ENCODE measurements around the gene SYNM. TPM values are rescaled to one million over a fixed set of nuclear protein-coding genes. Genes with fewer than 3 reads are reported as not detected.

Gene SYNM
- total RNA-seq, 1 experiment from 2014 or later = 3.3 TPM

GRCh38 chr15:99146661-99147060, 41.8 kb downstream of the SYNM start:
- intact Hi-C loops (cut with micrococcal nuclease) = no loop called here
- no TSS peak for BruUV-seq (replicated peaks)
- no peaks in the 10 kb centered on the region for H3K36me3 ChIP-seq (ENCODE audit: control insufficient read depth in 1 of 2, insufficient read depth in 2 of 2, low read length in 2 of 2)
- no peaks in the 10 kb centered on the region for H4K20me1 ChIP-seq (ENCODE audit: insufficient read depth)
- no peaks in the 10 kb centered on the region for H3K9me2 ChIP-seq (ENCODE audit: insufficient read depth)
- no peak overlapping the region for H3K9ac ChIP-seq (ENCODE audit: low read length)
- no peak for DNase-seq (ENCODE audit: low read depth, low spot score)
- no peak overlapping the region for H3K4me2 ChIP-seq (ENCODE audit: low read length)
- ATAC-seq = no peak
- no peaks in the 10 kb centered on the region for H3K4me1 ChIP-seq (ENCODE audit: control insufficient read depth in 1 of 2, insufficient read depth in 2 of 2, low read length in 2 of 2)
- TF ChIP-seq, protein P1, sequence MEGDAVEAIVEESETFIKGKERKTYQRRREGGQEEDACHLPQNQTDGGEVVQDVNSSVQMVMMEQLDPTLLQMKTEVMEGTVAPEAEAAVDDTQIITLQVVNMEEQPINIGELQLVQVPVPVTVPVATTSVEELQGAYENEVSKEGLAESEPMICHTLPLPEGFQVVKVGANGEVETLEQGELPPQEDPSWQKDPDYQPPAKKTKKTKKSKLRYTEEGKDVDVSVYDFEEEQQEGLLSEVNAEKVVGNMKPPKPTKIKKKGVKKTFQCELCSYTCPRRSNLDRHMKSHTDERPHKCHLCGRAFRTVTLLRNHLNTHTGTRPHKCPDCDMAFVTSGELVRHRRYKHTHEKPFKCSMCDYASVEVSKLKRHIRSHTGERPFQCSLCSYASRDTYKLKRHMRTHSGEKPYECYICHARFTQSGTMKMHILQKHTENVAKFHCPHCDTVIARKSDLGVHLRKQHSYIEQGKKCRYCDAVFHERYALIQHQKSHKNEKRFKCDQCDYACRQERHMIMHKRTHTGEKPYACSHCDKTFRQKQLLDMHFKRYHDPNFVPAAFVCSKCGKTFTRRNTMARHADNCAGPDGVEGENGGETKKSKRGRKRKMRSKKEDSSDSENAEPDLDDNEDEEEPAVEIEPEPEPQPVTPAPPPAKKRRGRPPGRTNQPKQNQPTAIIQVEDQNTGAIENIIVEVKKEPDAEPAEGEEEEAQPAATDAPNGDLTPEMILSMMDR (IDR thresholded peaks at IDR 0.05 in 2 of 3, conservative IDR thresholded peaks at IDR 0.05 in 1 of 3; ENCODE audit: borderline replicate concordance in 1 of 3, insufficient read depth in 1 of 3, low read depth in 2 of 3, low read length in 2 of 3) = no peak
- TF ChIP-seq FOSL1 (IDR thresholded peaks at IDR 0.05; ENCODE audit: low read depth) (no peak), RAD21 (IDR thresholded peaks at IDR 0.05; ENCODE audit: low read depth) (no peak), POLR2AphosphoS5 (IDR thresholded peaks at IDR 0.05; ENCODE audit: low read depth, low read length) (no peak), POLR2A (IDR thresholded peaks at IDR 0.05; ENCODE audit: borderline replicate concordance, extremely low read depth, insufficient read depth, insufficient read length) (no peak), ZNF274 (IDR thresholded peaks at IDR 0.05; ENCODE audit: low read depth, low read length) (no peak), SIN3A (IDR thresholded peaks at IDR 0.05; ENCODE audit: low read depth) (no peak), ELF1 (IDR thresholded peaks at IDR 0.05; ENCODE audit: borderline replicate concordance, low read depth) (no peak), CBX3 (IDR thresholded peaks at IDR 0.05; ENCODE audit: low read depth) (no peak), SP1 (IDR thresholded peaks at IDR 0.05; ENCODE audit: low read depth) (no peak), CEBPB (IDR thresholded peaks at IDR 0.05; ENCODE audit: low read depth) (no peak), ZFX (IDR thresholded peaks at IDR 0.05) (no peak), ZBTB33 (IDR thresholded peaks at IDR 0.05; ENCODE audit: extremely low read depth, insufficient replicate concordance, low read length) (no peak)
- TF ChIP-seq, protein P2, sequence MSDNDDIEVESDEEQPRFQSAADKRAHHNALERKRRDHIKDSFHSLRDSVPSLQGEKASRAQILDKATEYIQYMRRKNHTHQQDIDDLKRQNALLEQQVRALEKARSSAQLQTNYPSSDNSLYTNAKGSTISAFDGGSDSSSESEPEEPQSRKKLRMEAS (IDR thresholded peaks at IDR 0.05) = no peak
- H3K4me3 ChIP-seq (replicated peaks in 1 of 2; ENCODE audit: low read depth in 1 of 2, low read length in 2 of 2) = no peak overlapping the region
- H2AFZ ChIP-seq (ENCODE audit: low read depth, low read length, poor library complexity, severe bottlenecking) = no peak overlapping the region
- H3K79me2 ChIP-seq (ENCODE audit: insufficient read depth, low read length) = no peaks in the 10 kb centered on the region
- H3K27me3 ChIP-seq (ENCODE audit: insufficient read depth, low read length) = no peaks in the 10 kb centered on the region
- H3K9me3 ChIP-seq (ENCODE audit: control insufficient read depth in 1 of 2, insufficient read depth in 1 of 2, low read depth in 1 of 2, low read length in 2 of 2) = no peaks in the 10 kb centered on the region
- POLR2A ChIA-PET = no interaction called here
- CTCF ChIA-PET = no interaction called here
- RAD21 ChIA-PET (ENCODE audit: low non-redundant PET in 1 of 2, low total read pairs in 2 of 2, uncharacterized antibody in 2 of 2, unreplicated experiment in 2 of 2) = no interaction called here
- no peak overlapping the region for H3K27ac ChIP-seq (ENCODE audit: low read depth, low read length)

Data from HCT116 (cell line).